Small intestine (tissue), 7 donors: ENCODE results near the gene HOXB3. TPM values are rescaled to one million over a fixed set of nuclear protein-coding genes. Genes with fewer than 3 reads are reported as not detected.

Source experiments
- DNase-seq, 2 donors: peaks; one replicate each; pipeline versions ENCODE4 v3.0.0 to v3.0.0-alpha.2; 2013
- FAIRE-seq: peaks from 2 replicates; lab custom pipeline; 2012; peaks lifted over from hg19 to GRCh38; lab: Jason Lieb, UNC
- H3K27ac ChIP-seq, 3 donors: one replicate each; pipeline ENCODE4 v1.5.1; 2013; ENCODE audit warnings: low read length in 2 of 3, mild to moderate bottlenecking in 2 of 3, control low read depth in 1 of 3, inconsistent platforms in 1 of 3, low read depth in 1 of 3, moderate library complexity in 1 of 3
- H3K27me3 ChIP-seq, 3 donors: one replicate each; pipeline ENCODE4 v1.6.1; 2013; ENCODE audit warnings: low read length in 3 of 3, inconsistent platforms in 1 of 3; ENCODE audit not compliant: control insufficient read depth in 3 of 3, insufficient read depth in 3 of 3
- H3K36me3 ChIP-seq, 3 donors: one replicate each; pipeline ENCODE4 v1.6.1; 2013; ENCODE audit warnings: low read length in 3 of 3, inconsistent platforms in 1 of 3, low read depth in 1 of 3, mild to moderate bottlenecking in 1 of 3, moderate library complexity in 1 of 3; ENCODE audit not compliant: control insufficient read depth in 3 of 3, insufficient read depth in 2 of 3
- H3K4me1 ChIP-seq, 3 donors: one replicate each; pipeline ENCODE4 v1.6.1; 2013; ENCODE audit warnings: low read length in 2 of 3, inconsistent platforms in 1 of 3, low read depth in 1 of 3, mild to moderate bottlenecking in 1 of 3, moderate library complexity in 1 of 3; ENCODE audit not compliant: control insufficient read depth in 3 of 3, insufficient read depth in 2 of 3
- H3K4me3 ChIP-seq, 3 donors: one replicate each; pipeline ENCODE4 v1.5.1; 2013; ENCODE audit warnings: low read length in 3 of 3, control low read depth in 1 of 3, inconsistent platforms in 1 of 3, low read depth in 1 of 3, mild to moderate bottlenecking in 1 of 3, moderate library complexity in 1 of 3
- H3K9me3 ChIP-seq, 2 donors: one replicate each; pipeline ENCODE4 v1.6.1; 2013; ENCODE audit warnings: low read depth in 1 of 2, low read length in 1 of 2; ENCODE audit not compliant: control insufficient read depth in 2 of 2, insufficient read depth in 1 of 2
- whole genome bisulfite sequencing, 3 donors: extraction: QIAGEN DNeasy Blood & Tissue Kit; methylation state at CpG; one replicate each; pipeline ENCODE4 v1.1.7; 2013; 5-methylcytosine and 5-hydroxymethylcytosine counted together
- polyA plus RNA-seq, 4 donors: library from polyadenylated mRNA; stranded (reverse) in 3 of 4; unstranded in 1 of 4; fragments of 200-250 nt in 3 of 4; fragments of 120-200 nt in 1 of 4; gene quantifications; one replicate each; pipeline versions ENCODE4 v1.2.1 to v1.2.3, GENCODE V29; 2013
- donor health status: healthy with polysubstance abuse.
- donor health status: control.
- donor health status: control.
- donor health status: Bipolar disorder and iron deficiency.
- donor health status: healthy.

Gene HOXB3
- polyA plus RNA-seq, 4 donors: 1.4 to 19.6 (median 5.7) TPM; not detected in 1

DNA sequence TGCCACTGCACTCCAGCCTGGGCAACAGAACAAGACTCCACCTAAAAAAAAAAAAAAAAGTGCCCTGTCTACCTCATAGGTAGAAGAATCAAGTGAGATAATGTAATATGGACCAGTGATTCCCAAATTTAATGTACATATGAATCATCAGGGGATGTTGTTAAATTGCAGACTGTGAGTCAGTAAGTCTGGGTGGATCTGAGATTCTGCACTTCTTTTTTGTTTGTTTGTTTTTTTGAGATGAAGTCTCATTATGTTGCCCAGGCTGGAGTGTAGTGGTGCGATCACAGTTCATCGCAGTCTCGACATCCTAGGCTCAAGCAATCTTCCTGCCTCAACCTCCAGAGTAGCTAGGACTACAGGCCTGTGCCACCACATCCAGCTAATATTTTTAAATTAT is 90.8 kb downstream of the HOXB3 start:
- FAIRE-seq (no peak), DNase-seq (no peak)
- WGBS, 3 donors: 89 to 95% (median 92%) methylated on average over 3 of the region's 3 CpGs
- Histone ChIP-seq H3K36me3 (no peaks in the 10 kb centered on the region), H3K27ac (no peak overlapping the region), H3K4me3 (no peak overlapping the region), H3K27me3 (peaks cover 0 to 58% (median 0%) of the 10 kb centered on the region in 3 donors), H3K9me3 (no peaks in the 10 kb centered on the region), H3K4me1 (no peaks in the 10 kb centered on the region)

Other genes starting within 250 kb of the HOXB3 start
- 1 to 10 TPM; 1.8 to 8.1 (median 2.1) TPM for gene SKAP1, start 160.0 kb downstream of the HOXB3 start, polyA plus RNA-seq
- gene HOXB1, start 59.2 kb downstream of the HOXB3 start, polyA plus RNA-seq: not detected
- 1 to 10 TPM in 3 of 4 donors, under 1 TPM in 1; 0.89 to 9.5 (median 6.2) TPM for gene HOXB2, start 45.1 kb downstream of the HOXB3 start, polyA plus RNA-seq
- gene HOXB4, start 11.9 kb downstream of the HOXB3 start, polyA plus RNA-seq: 1 to 10 TPM in 2 of 4 donors, under 1 TPM in 1, not detected in 1; 0.27 to 3.1 (median 2.2) TPM
- gene HOXB5, start 3.5 kb upstream of the HOXB3 start, polyA plus RNA-seq: 1 to 10 TPM in 2 of 4 donors, not detected in 2; 5.8 to 9.8 TPM
- 10 to 100 TPM in 1 of 4 donors, 1 to 10 TPM in 2, under 1 TPM in 1; 0.45 to 17.5 (median 4.0) TPM for gene HOXB6, start 14.7 kb upstream of the HOXB3 start, polyA plus RNA-seq
- gene HOXB7, start 20.8 kb upstream of the HOXB3 start, polyA plus RNA-seq: 10 to 100 TPM in 1 of 4 donors, 1 to 10 TPM in 2, not detected in 1; 4.3 to 13.9 (median 4.9) TPM
- gene HOXB8, start 25.1 kb upstream of the HOXB3 start, polyA plus RNA-seq: 1 to 10 TPM in 1 of 4 donors, under 1 TPM in 1, not detected in 2; 0.12 to 2.9 TPM
- 10 to 100 TPM in 1 of 4 donors, under 1 TPM in 2, not detected in 1; 0.07 to 16.7 (median 0.54) TPM for gene HOXB9, start 36.1 kb upstream of the HOXB3 start, polyA plus RNA-seq
- not detected for gene PRAC1, start 132.3 kb upstream of the HOXB3 start, polyA plus RNA-seq
- gene PRAC2, start 132.9 kb upstream of the HOXB3 start, polyA plus RNA-seq: not detected
- gene HOXB13, start 138.5 kb upstream of the HOXB3 start, polyA plus RNA-seq: under 1 TPM in 1 of 4 donors, not detected in 3; 0.22 TPM
- 1 to 10 TPM; 1.6 to 4.2 (median 2.9) TPM for gene TTLL6, start 227.0 kb upstream of the HOXB3 start, polyA plus RNA-seq
- 100 to 1,000 TPM in 1 of 4 donors, 10 to 100 TPM in 3; 72.1 to 170 (median 87.8) TPM for gene CALCOCO2, start 240.8 kb upstream of the HOXB3 start, polyA plus RNA-seq